SK-N-MC (cell line): ENCODE measurements around the gene DGKI.

Source experiments
- DNase-seq: peaks from one replicate; pipeline ENCODE4 v3.0.0-alpha.2; 2011; ENCODE audit warnings: low read depth, low spot score
- H3K27ac ChIP-seq: fragments of 200-600 bp; sonication (generic); 2 replicates; pipeline ENCODE4 v1.5.1; 2016; ENCODE audit warnings: mixed run types
- H3K36me3 ChIP-seq: fragments of 200-600 bp; sonication (generic); 2 replicates; pipeline ENCODE4 v1.6.1; 2017; ENCODE audit warnings: antibody characterized with exemption, low read length, mixed read lengths; ENCODE audit not compliant: insufficient read depth
- H3K4me3 ChIP-seq: fragments of 200-600 bp; sonication (generic); 2 replicates; pipeline ENCODE4 v1.5.1; 2016
- H3K9ac ChIP-seq: fragments of 200-600 bp; sonication (generic); 2 replicates; pipeline ENCODE4 v1.8.0; 2017; ENCODE audit warnings: mixed run types, mixed read lengths; ENCODE audit not compliant: insufficient read length
- H3K9me3 ChIP-seq: fragments of 200-600 bp; sonication (generic); 2 replicates; pipeline ENCODE4 v1.6.1; 2017; ENCODE audit warnings: low read depth, mild to moderate bottlenecking, antibody characterized with exemption, low read length, moderate library complexity, mixed read lengths
- EZH2 ChIP-seq: fragments of 200-600 bp; sonication (generic); IDR thresholded peaks from one replicate; pipeline ENCODE4 v1.6.1; 2017; ENCODE audit warnings: antibody characterized with exemption
- FOXP2 ChIP-seq: optimal IDR thresholded peaks from 2 replicates; pipeline ENCODE3; 2011; ENCODE audit warnings: mild to moderate bottlenecking, moderate library complexity; ENCODE audit not compliant: insufficient read depth; ENCODE audit errors: extremely low read length, control extremely low read depth
- POLR2AphosphoS5 ChIP-seq: IDR thresholded peaks from 2 replicates; pipeline ENCODE4 v1.6.1; 2012; ENCODE audit warnings: mild to moderate bottlenecking, low read depth, low read length, borderline replicate concordance

Gene DGKI

GRCh38 chr7:137846827-137847567 is at the start of gene DGKI:
Gene DGKI, minus strand, starts transcription at chr7:137846974.
- no peaks in the 10 kb centered on the region for H3K9me3 ChIP-seq
- H3K4me3 ChIP-seq = no peak within 1 kb of the TSS
- TF ChIP-seq FOXP2 (no peak), EZH2 (no peak), POLR2AphosphoS5 (no peak)
- no peak for DNase-seq
- H3K27ac ChIP-seq = no peak within 1 kb of the TSS
- no peak within 1 kb of the TSS for H3K9ac ChIP-seq
- H3K36me3 ChIP-seq = no peaks in the 10 kb centered on the region

GRCh38 chr7:137895301-137896221 is 48.8 kb upstream of the DGKI start:
- H3K9me3 ChIP-seq = no peaks in the 10 kb centered on the region
- no peak overlapping the region for H3K27ac ChIP-seq
- DNase-seq = no peak
- H3K36me3 ChIP-seq = no peaks in the 10 kb centered on the region
- no peak overlapping the region for H3K9ac ChIP-seq
- TF ChIP-seq FOXP2 (no peak), POLR2AphosphoS5 (no peak)
- no peak overlapping the region for H3K4me3 ChIP-seq

- Histone ChIP-seq H3K9ac (no peak overlapping the region), H3K27ac (no peak overlapping the region), H3K4me3 (no peak overlapping the region), H3K36me3 (no peaks in the 10 kb centered on the region), H3K9me3 (no peaks in the 10 kb centered on the region)
- no peak for DNase-seq
- no peak for TF ChIP-seq EZH2
- TF ChIP-seq POLR2AphosphoS5 = no peak
- no peak for TF ChIP-seq FOXP2
Observed at GRCh38 chr7:137893143-137893742, 46.5 kb upstream of the DGKI start.

GRCh38 chr7:137891016-137891655 is 44.4 kb upstream of the DGKI start:
- Histone ChIP-seq H3K9ac (no peak overlapping the region), H3K4me3 (no peak overlapping the region), H3K36me3 (no peaks in the 10 kb centered on the region), H3K9me3 (no peaks in the 10 kb centered on the region), H3K27ac (no peak overlapping the region)
- no peak for DNase-seq
- TF ChIP-seq FOXP2 (no peak), EZH2 (no peak)

- no peak for TF ChIP-seq FOXP2
- TF ChIP-seq POLR2AphosphoS5 = no peak
- no peak for TF ChIP-seq EZH2
- Histone ChIP-seq H3K9ac (no peak overlapping the region), H3K27ac (no peak overlapping the region), H3K4me3 (no peak overlapping the region), H3K9me3 (no peaks in the 10 kb centered on the region), H3K36me3 (no peaks in the 10 kb centered on the region)
- no peak for DNase-seq
Observed at GRCh38 chr7:137890449-137890921, 43.7 kb upstream of the DGKI start.

GRCh38 chr7:137888241-137888640 is 41.5 kb upstream of the DGKI start:
- Histone ChIP-seq H3K9me3 (no peaks in the 10 kb centered on the region), H3K4me3 (no peak overlapping the region), H3K27ac (no peak overlapping the region), H3K36me3 (no peaks in the 10 kb centered on the region; the same call in 1 of the 2 replicates), H3K9ac (no peak overlapping the region)
- TF ChIP-seq POLR2AphosphoS5 (no peak), FOXP2 (no peak), EZH2 (no peak)
- DNase-seq = no peak

- Histone ChIP-seq H3K27ac (no peak overlapping the region), H3K9ac (no peak overlapping the region), H3K9me3 (no peaks in the 10 kb centered on the region), H3K36me3 (peaks cover 8% of the 10 kb centered on the region), H3K4me3 (no peak overlapping the region)
- DNase-seq = no peak
- TF ChIP-seq EZH2 (no peak), POLR2AphosphoS5 (no peak), FOXP2 (no peak)
Observed at GRCh38 chr7:137886746-137887145, 40.0 kb upstream of the DGKI start.

GRCh38 chr7:137886281-137886680 is 39.5 kb upstream of the DGKI start:
- DNase-seq = no peak
- no peak for TF ChIP-seq POLR2AphosphoS5
- TF ChIP-seq EZH2 = no peak
- no peak for TF ChIP-seq FOXP2
- Histone ChIP-seq H3K36me3 (peaks cover 12% of the 10 kb centered on the region), H3K9me3 (no peaks in the 10 kb centered on the region), H3K9ac (no peak overlapping the region), H3K4me3 (no peak overlapping the region), H3K27ac (no peak overlapping the region)
